GM20431 (cell line): Measurements from ENCODE around the gene CRY2.

Source experiments
- in situ Hi-C: fragments of 300-500 bp; cut with MseI, MboI; formaldehyde crosslinking; loops from one replicate; pipeline ENCODE4 v1.15.0; 2020; ENCODE audit warnings: low sequenced_read_pairs; ENCODE audit not compliant: unreplicated experiment

The CRY2 gene

GRCh38 chr11:45913514-45913913 is 66.2 kb downstream of the CRY2 start:
- in situ Hi-C loops = no loop called here

GRCh38 chr11:45913942-45914635 is 66.8 kb downstream of the CRY2 start:
- in situ Hi-C loops = no loop called here

DNA sequence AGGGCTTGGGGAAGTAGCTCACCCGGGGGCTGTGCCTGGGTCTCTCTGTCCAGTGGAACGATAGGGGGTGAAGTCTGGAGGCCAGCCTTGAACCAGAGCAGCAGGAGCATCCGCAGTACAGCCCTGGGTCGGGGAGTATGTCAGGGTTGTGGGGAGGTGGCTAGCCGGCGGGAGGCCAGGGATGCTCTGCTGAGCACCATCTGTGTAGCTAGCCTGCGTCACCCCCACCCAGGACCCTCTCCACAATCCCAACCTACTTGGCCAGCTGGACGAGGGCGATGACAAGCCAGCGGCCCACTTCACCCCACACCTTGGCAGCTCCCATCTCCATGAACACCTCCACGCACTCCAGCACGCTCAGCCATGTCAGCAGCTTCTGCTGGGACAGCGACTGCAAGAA is 68.2 kb downstream of the CRY2 start:
- in situ Hi-C loops = no loop called here

GRCh38 chr11:45917286-45917622 is 70.0 kb downstream of the CRY2 start:
- in situ Hi-C loops = no loop called here

DNA sequence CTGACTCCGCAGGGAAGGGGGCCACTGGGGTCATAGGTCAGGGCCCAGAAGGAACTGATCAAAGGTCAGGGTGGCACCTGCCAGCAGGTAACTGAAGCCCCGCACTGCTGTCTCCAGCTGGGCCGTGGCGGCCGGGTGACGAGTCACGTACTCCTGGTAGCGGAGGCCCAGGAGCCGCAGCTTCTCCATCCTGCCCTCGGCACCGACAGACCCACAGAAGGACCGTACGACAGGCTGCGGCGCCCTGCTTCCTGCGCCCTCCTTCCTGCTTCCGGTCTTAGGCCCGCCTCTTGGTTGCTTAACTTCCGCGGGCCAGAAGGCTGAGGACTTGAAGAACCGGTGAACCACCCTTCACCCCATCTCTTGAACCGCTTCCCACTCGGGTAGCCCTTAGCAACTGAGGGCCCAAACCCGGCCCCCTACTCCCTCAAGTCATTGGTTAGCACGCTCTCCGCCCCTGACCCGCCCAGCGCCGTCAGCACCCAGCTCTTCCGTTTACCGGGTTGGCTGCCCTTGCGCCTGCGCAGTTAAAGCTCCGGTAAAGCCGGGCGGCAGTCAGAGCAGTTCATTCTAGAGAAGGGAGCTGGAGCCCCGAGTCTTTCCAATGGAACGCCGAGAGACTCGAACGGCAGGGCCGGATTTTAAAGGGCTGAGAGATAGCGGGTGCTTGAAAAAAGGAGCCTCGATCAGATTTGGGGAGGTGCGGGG is 70.5 kb downstream of the CRY2 start, which contains the start of gene PEX16:
Gene PEX16, minus strand, starts transcription at position 255 of the 708 bp plus-strand sequence. Its CDS starts 66 bp downstream, at position 189.
- in situ Hi-C loops = no loop called here

DNA sequence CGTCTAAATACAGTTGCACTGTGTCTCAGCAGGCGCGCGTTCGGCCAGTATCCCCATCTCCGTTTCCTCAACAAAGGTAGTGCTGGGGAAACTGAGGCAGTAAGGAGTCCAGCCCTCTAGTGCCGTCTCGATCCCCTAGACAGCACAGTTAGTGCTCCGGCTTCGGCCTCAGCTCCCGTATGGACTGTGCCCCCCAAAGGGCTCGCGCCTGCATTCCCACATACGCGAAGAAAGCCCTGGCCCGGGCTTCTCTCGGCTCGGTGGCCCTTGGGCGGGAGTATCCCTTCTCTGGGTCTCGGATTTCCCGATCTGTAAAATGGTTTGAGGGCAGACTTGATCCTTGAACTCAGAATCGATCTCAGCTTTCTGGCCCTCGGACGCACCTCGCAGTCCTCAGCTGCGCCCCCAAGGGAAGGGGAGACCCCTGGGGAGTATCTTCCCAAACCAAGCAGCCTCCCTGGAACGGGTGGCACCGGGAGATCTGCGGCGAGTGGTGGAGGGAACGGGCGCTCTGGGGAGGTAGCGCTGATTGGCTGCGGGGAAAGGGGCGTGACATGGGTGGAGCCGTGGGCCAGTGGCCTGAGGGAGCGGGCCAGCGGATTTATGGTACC is 71.2 kb downstream of the CRY2 start:
- in situ Hi-C loops = no loop called here

GRCh38 chr11:45918962-45919675 is 71.8 kb downstream of the CRY2 start:
- in situ Hi-C loops = no loop called here

DNA sequence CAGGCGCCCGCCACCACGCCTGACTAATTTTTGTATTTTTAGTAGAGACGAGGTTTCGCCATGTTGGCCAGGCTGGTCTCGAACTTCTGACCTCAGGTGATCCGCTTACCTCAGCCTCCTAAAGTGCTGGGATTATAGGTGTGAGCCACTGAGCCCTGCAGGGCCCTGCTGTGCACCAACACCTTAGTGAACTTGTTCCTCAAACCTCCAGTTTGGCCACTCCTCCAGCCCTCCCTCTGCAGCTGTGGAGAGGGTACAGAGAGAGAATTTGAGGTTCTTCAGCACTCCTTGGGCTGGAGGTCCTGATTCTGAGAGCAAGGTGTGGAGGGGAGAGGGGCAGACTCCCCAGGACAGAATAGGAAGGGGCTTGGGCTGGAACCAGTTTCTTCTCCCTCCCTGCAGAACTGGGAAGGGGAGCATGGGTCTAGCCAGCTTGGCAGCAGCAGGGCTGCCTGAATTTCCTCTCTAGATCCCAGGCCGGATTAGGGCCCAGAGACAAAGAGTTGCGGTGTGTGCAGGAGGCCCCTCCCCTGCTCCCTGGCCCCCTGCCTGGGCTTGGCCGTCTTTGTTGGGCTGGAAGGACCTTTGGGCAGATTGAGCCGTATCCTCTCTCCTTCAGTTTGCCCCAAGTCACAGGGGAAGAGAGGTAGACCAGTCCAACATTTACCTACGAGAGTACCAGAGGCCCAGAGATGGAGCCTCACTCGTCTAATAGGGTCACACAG is 72.7 kb downstream of the CRY2 start:
- in situ Hi-C loops = no loop called here

DNA sequence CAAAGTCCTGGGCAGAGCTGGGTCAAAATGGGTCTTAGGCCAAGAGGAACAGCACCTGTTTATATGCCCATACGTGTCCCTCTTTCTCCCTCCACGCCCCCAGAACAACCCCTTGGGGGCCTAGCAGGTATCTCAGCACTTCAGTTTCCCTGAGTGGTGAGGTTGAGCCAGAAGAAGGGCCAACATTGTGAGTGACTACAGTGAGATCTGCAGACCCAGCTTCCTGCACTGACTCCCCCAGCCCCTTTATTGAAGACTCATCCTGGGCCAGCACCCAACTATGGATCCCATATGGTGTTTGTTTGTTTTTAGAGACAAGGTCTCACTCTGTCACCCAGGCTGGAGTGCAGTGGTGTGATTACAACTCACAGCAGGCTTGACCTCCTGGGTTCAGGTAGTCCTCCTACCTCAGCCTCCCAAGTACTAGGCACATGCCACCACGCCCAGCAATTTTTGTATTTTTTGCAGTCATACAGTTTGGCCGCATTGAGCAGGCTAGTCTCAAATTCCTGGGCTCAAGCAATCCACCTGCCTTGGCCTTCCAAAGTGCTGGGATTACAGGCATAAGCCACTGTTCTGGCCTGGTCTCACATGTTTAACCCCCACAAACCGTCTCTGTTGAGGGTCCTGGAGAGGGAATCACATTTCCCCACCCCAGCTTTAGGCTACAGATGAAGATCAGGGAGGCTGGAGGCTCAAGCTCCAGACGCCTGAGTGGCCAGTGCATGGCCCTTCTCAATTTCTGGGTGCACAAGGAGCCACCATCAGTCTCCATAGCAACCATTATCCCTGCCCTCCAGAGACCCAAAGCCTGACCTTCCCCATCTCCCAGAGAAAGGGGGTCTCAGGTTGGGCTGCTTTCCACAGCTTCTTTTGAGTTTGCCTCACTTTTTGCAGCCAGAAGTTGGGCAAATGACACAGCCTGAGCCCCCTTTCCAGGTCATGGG is 73.5 kb downstream of the CRY2 start:
- in situ Hi-C loops = no loop called here

DNA sequence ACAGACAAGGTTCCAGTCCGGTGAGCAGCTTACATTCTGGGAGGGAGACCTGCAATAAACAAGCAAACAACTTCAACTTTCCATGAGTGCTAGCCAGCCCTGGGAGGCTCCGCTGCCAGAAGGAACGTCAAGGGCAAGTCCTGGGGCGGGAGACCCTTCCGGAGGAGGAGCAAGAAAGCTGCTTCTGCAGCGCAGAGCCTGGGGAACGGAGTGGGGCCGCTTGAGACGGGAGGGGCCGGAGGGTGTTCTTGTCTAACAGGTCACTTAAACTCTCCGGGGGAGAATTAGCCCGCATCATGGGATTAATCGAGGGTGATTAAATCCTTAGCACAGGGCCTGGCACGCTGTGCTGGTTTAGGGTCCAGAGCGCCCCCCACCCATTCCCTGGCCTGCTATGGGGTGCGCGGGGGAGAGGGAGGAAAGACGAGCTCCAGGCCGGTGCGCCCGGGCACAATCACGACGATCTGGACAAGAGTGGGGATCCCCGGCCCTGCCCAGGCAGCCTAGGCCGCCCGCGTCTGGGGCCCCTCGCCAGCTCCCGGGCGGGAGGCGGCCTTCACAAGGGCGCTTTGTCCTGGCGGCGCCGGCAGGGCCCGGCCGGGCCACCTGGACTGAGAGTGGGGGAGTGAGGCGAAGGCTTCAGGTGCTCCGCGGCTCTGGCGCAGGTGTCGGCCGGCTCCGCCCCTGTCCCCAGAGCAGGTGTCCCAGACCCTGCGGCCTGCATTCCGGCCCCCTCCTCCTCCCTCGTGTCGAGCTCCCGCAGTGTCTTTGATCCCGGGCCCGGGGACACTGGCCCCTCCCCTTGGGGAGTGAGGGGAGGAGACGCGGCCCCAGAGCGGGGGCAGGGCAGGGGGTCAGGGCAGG is 74.5 kb downstream of the CRY2 start:
- in situ Hi-C loops = no loop called here

DNA sequence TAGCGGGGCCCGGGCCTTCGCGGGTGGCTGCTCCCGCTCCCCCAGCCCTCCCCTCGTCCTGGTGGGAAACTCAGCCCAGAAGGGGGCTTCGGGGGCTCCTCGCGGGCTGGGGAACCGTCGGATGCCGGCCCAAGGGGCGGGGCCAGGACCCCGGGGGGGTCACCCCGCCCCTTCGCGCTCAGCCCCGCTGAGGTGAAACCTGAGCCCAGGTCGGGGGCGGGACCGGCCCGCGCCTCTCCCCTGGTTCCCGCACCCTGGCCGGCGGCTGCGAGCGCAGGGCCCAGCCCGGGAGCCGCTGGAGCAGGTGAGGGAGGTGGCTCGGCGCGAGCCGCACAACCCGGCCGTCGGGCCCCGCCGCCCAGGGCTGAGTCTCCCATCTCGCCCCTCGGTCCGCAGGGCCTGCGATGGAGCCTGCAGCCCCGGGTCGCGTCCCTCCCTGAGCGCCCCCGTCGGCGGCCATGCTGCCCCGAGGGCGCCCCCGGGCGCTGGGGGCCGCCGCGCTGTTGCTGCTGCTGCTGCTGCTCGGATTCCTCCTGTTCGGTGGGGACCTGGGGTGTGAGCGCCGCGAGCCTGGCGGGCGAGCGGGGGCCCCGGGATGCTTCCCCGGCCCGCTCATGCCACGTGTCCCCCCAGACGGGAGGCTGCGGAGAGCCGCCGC is 75.3 kb downstream of the CRY2 start, which contains the start of gene LARGE2:
Gene LARGE2, plus strand, starts transcription at position 232 of the 658 bp plus-strand sequence. Its CDS starts 227 bp downstream, at position 459.
- in situ Hi-C loops = no loop called here

DNA sequence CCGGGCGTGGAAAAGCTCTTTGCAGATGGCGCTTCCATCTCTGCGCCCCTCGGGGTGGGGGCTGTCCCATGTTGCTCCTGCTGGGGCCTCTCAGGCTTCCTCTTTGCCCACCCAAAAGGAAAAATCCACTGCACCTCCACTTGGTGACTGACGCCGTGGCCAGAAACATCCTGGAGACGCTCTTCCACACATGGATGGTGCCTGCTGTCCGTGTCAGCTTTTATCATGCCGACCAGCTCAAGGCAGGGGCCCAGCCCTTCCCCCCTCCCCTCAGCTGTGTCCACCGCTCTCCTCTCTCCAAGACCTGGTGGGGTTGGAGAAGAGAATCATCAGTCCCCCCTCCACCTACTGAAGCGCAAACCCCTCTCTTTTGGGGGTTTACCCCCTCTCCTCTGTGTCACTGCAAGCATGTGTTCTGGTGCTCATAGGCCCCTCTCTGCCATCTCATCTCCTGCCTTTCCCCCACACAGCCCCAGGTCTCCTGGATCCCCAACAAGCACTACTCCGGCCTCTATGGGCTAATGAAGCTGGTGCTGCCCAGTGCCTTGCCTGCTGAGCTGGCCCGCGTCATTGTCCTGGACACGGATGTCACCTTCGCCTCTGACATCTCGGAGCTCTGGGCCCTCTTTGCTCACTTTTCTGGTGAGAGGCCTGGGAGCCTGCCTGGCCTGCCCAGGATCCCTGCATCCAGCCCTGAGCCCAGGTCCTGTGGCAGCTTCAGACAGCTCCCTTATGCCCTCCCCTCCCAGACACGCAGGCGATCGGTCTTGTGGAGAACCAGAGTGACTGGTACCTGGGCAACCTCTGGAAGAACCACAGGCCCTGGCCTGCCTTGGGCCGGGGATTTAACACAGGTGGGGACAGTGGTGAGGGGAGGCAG is 77.0 kb downstream of the CRY2 start:
- in situ Hi-C loops = no loop called here

DNA sequence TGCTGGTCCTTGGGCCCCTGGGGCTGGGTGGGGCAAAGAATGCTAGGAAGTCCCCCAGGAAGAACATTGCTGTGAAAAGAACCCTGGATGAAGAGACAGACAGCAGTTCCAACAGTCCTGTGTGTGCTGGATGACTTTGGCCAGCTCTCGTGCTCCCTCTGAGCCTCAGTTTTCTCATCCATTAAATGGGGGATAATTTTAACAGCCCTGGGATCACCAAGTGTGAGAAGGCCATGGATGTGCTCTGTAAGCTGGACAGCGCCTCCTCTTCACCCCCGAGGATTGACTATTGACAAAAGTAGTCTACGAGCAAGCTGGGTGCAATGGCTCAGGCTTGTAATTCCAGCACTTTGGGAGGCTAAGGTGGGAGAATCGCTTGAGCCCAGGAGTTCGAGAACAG is 77.7 kb downstream of the CRY2 start:
- in situ Hi-C loops = no loop called here

DNA sequence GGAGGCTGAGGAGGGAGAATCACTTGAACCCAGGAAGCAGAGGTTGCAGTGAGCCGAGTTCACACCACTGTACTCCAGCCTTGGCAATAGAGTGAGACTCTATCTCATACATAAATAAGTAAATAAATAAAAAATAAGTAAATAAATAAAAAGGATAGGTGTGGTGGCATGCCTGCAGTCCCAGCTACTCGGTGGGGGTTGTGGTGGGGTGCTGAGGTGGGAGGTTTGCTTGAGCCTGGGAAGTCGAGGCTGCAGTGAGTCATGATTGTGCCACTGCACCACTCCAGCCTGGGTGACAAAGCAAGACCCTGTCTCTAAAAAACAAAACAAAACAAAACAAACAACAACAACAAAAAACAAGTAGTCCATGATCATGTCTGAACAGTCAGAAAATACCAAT is 78.3 kb downstream of the CRY2 start:
- in situ Hi-C loops = no loop called here

GRCh38 chr11:45926001-45926401 is 78.7 kb downstream of the CRY2 start:
- in situ Hi-C loops = no loop called here

DNA sequence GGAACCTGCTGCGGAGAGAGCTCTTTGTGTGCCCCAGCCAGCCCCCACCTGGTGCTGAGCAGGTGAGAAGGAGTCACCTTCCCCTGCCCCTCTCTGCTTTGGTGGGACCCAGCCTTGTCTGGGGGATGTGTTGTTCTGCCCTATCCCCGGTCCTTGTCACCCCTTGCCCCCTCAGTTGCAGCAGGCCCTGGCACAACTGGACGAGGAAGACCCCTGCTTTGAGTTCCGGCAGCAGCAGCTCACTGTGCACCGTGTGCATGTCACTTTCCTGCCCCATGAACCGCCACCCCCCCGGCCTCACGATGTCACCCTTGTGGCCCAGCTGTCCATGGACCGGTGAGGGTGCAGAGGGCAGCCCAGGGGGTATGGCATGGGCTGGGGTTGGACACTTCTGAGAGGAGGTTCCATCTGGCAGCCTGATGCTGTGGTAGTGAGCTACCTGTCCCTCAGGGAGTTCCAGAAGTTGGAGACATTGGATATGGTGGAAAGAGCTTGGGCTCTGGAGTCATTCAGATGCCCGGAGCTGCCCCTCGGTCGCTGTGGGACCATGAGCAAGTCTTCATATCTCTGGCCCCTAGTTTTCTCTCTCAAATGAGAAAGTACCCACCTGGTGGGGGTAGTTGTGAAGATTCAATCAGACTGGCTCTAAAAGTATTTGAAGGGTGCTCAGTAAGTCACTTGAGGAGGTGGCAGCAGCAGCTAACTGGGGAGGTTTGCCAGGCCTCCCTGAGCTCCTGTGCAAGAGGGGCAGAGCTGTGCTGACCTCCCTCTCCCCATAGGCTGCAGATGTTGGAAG is 79.5 kb downstream of the CRY2 start:
- in situ Hi-C loops = no loop called here
